Prostate gland (tissue), 2 donors: ENCODE data around the gene PUM2.

Experiments
- CTCF ChIP-seq, 4 experiments: fragments of 200-600 bp in 2 of 4; fragments of 450-650 bp in 2 of 4; sonication (generic) in 2 of 4; IDR thresholded peaks; 1 replicate in 3 of 4; 2 replicates in 1 of 4; pipeline ENCODE4 v1.5.1; 2016 to 2019; ENCODE audit warnings: antibody characterized with exemption in 4 of 4, mild to moderate bottlenecking in 2 of 4, moderate library complexity in 2 of 4
- POLR2A ChIP-seq: fragments of 450-650 bp; IDR thresholded peaks from one replicate; pipeline ENCODE4 v1.6.1; 2016; ENCODE audit warnings: antibody characterized with exemption, mild to moderate bottlenecking

GRCh38 chr2:20398956-20399567 lies 48.4 kb upstream of the PUM2 start:
- TF ChIP-seq CTCF (IDR thresholded peaks at IDR 0.05) = no peak
- no peak for TF ChIP-seq POLR2A
